Upper lobe of left lung (tissue), 6 donors: ENCODE measurements around the gene BRIX1. TPM values are rescaled to one million over a fixed set of nuclear protein-coding genes. Genes with fewer than 3 reads are reported as not detected.

ENCODE experiments used
- ATAC-seq, 2 donors: fragments of 200-7000 bp; cut with Tn5 transposase; one replicate each; pipeline ENCODE4 v1.9.1; 2022; ENCODE audit warnings: mild to moderate bottlenecking in 2 of 2, moderate library complexity in 2 of 2; ENCODE audit not compliant: low FRiP score in 2 of 2
- DNase-seq, 2 donors: peaks; one replicate each; pipeline ENCODE4 v3.0.0-alpha.2; 2019 to 2020
- H3K27ac ChIP-seq, 4 donors: fragments of 200-600 bp; sonication (generic); one replicate each; pipeline ENCODE4 v1.5.1; 2016 to 2019
- H3K27me3 ChIP-seq, 4 donors: fragments of 200-600 bp; sonication (generic); one replicate each; pipeline ENCODE4 v1.5.1; 2017 to 2019
- H3K36me3 ChIP-seq, 4 donors: fragments of 200-600 bp; sonication (generic); one replicate each; pipeline ENCODE4 v1.5.1; 2016 to 2019
- H3K4me1 ChIP-seq, 4 donors: fragments of 200-600 bp; sonication (generic); one replicate each; pipeline ENCODE4 v1.5.1; 2018 to 2019
- H3K4me3 ChIP-seq, 4 donors: fragments of 200-600 bp; sonication (generic); one replicate each; pipeline ENCODE4 v1.5.1; 2017 to 2019; ENCODE audit warnings: mild to moderate bottlenecking in 2 of 4, moderate library complexity in 1 of 4
- H3K9me3 ChIP-seq, 4 donors: fragments of 200-600 bp; sonication (generic); one replicate each; pipeline ENCODE4 v1.5.1; 2018 to 2019
- EP300 ChIP-seq, 4 donors: sonication (generic); formaldehyde crosslinking; IDR thresholded peaks; one replicate each; pipeline ENCODE4 v1.5.1; 2017; ENCODE audit warnings: antibody characterized with exemption in 4 of 4, control low read depth in 2 of 4
- POLR2A ChIP-seq, 4 donors: fragments of 450-650 bp; IDR thresholded peaks; one replicate each; pipeline ENCODE4 v1.5.1; 2016 to 2017; ENCODE audit warnings: antibody characterized with exemption in 4 of 4, mild to moderate bottlenecking in 2 of 4
- POLR2AphosphoS5 ChIP-seq, 2 donors: sonication (generic); formaldehyde crosslinking; IDR thresholded peaks; one replicate each; pipeline ENCODE4 v1.5.1; 2017; ENCODE audit warnings: antibody characterized with exemption in 2 of 2
- WGBS, 2 donors: methylation state at CpG; one replicate each; pipeline ENCODE4 v1.1.5; 2017 to 2018; 5-methylcytosine and 5-hydroxymethylcytosine counted together
- total RNA-seq, 6 donors: library from RNA; depleted of rRNA in 4 of 6; stranded (reverse); fragments of >200 nt in 4 of 6; gene quantifications; one replicate each; pipeline versions ENCODE4 v1.1.0 to v1.2.1, GENCODE V29; 2016 to 2021
- TF ChIP-seq, protein P1 (sequence below), 6 experiments: fragments of 450-650 bp in 4 of 6; fragments of 200-600 bp in 2 of 6; sonication (generic) in 2 of 6; IDR thresholded peaks; one replicate each; pipeline ENCODE4 v1.5.1; 2016 to 2019; ENCODE audit warnings: antibody characterized with exemption in 6 of 6
- donor health status: DM: no; HTN: no; CAD: no; lungs with moderate emphysema.
- donor health status: DM: no; HTN: yes; CAD: no; lungs with severe emphysema.

Gene BRIX1
- total RNA-seq, 6 donors from 2014 or later, result 7.9 to 30.4 (median 19.0) TPM

DNA sequence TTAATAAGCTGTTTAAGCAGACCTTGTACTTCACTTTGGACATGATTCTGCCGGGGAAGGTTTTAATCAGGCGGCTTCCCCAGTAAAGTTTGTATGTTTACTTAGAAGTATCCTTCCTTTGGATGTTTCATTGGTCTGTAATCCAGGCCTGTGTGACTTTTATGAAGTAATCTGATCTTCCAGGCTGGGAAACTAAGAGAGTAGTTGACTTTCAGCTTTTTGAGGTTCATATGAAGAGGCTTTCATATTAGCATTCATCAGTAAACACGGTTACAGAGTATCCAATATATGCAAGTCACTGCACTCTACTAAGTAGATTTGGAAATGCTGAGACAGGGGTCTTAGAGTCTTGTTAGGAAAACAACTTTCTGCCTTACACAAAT lies 14.9 kb downstream of the BRIX1 start:
- WGBS, 2 donors, result 0% methylated on average over 3 of the region's 3 CpGs
- H3K27ac ChIP-seq, result peak overlapping the region; percentile 89 to 98 (median 94)
- H3K27me3 ChIP-seq, result no peaks in the 10 kb centered on the region
- peak overlapping the region; percentile 66 to 93 (median 79) for H3K4me3 ChIP-seq
- no peaks in the 10 kb centered on the region for H3K9me3 ChIP-seq
- ATAC-seq (no peak), DNase-seq (no peak)
- TF ChIP-seq, protein P1, sequence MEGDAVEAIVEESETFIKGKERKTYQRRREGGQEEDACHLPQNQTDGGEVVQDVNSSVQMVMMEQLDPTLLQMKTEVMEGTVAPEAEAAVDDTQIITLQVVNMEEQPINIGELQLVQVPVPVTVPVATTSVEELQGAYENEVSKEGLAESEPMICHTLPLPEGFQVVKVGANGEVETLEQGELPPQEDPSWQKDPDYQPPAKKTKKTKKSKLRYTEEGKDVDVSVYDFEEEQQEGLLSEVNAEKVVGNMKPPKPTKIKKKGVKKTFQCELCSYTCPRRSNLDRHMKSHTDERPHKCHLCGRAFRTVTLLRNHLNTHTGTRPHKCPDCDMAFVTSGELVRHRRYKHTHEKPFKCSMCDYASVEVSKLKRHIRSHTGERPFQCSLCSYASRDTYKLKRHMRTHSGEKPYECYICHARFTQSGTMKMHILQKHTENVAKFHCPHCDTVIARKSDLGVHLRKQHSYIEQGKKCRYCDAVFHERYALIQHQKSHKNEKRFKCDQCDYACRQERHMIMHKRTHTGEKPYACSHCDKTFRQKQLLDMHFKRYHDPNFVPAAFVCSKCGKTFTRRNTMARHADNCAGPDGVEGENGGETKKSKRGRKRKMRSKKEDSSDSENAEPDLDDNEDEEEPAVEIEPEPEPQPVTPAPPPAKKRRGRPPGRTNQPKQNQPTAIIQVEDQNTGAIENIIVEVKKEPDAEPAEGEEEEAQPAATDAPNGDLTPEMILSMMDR (IDR thresholded peaks at IDR 0.05), result no peak
- TF ChIP-seq POLR2A (IDR thresholded peaks at IDR 0.05) (no peak), POLR2AphosphoS5 (IDR thresholded peaks at IDR 0.05) (no peak), EP300 (IDR thresholded peaks at IDR 0.05) (no peak)
- H3K36me3 ChIP-seq, result peaks cover 5 to 22% (median 8%) of the 10 kb centered on the region in 4 donors
- H3K4me1 ChIP-seq, result peaks cover 21 to 30% (median 24%) of the 10 kb centered on the region in 4 donors

GRCh38 chr5:34930870-34931269 lies 15.4 kb downstream of the BRIX1 start:
- ATAC-seq (no peak), DNase-seq (no peak)
- peaks cover 21 to 30% (median 24%) of the 10 kb centered on the region in 4 donors for H3K4me1 ChIP-seq
- H3K9me3 ChIP-seq, result no peaks in the 10 kb centered on the region
- H3K27me3 ChIP-seq, result no peaks in the 10 kb centered on the region
- peaks cover under 1 to 22% (median 6%) of the 10 kb centered on the region in 4 donors for H3K36me3 ChIP-seq
- no peak for TF ChIP-seq POLR2A (IDR thresholded peaks at IDR 0.05)
- no peak for TF ChIP-seq EP300 (IDR thresholded peaks at IDR 0.05)
- TF ChIP-seq, protein P1 (IDR thresholded peaks at IDR 0.05), result no peak
- TF ChIP-seq POLR2AphosphoS5 (IDR thresholded peaks at IDR 0.05), result no peak
- peak overlapping the region; percentile 89 to 98 (median 94) for H3K27ac ChIP-seq
- peak overlapping the region in 3 of 4 donors; percentile 74 to 93 (median 84) for H3K4me3 ChIP-seq
- WGBS, 2 donors, result 70 to 71% methylated on average over 4 of the region's 4 CpGs

DNA sequence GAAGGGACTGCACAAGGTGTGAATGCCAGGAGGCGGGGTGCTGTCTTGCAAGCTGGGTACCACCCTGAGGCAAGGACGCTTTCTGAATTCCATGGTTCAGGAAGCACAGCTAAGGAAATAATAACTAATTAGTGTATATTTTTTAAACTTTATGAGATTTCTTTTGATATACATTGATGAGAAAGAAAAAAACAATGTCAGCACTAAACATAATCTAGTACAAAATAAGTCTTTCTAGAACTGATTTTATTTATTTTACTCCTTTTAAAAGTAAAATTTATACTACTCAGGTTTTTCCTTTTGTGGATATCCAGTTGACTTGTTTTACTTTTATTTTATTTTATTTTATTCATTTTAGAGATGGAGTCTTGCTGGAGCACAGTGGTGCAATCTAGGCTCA lies 17.4 kb downstream of the BRIX1 start:
- TF ChIP-seq POLR2AphosphoS5 (IDR thresholded peaks at IDR 0.05), result no peak
- no peak for TF ChIP-seq EP300 (IDR thresholded peaks at IDR 0.05)
- TF ChIP-seq POLR2A (IDR thresholded peaks at IDR 0.05), result no peak
- TF ChIP-seq, protein P1 (IDR thresholded peaks at IDR 0.05), result no peak
- Histone ChIP-seq H3K9me3 (no peaks in the 10 kb centered on the region), H3K4me3 (no peak overlapping the region), H3K27me3 (no peaks in the 10 kb centered on the region), H3K36me3 (peaks cover 18 to 31% (median 22%) of the 10 kb centered on the region in 4 donors), H3K27ac (no peak overlapping the region), H3K4me1 (peaks cover 16 to 30% (median 24%) of the 10 kb centered on the region in 4 donors)
- ATAC-seq, result no peak
- DNase-seq, result no peak
- 85% methylated on average over 2 of the region's 2 CpGs for WGBS, 2 donors

- Histone ChIP-seq H3K27me3 (no peaks in the 10 kb centered on the region), H3K4me1 (no peaks in the 10 kb centered on the region), H3K9me3 (no peaks in the 10 kb centered on the region), H3K36me3 (peaks cover 43 to 94% (median 57%) of the 10 kb centered on the region in 4 donors), H3K4me3 (no peak overlapping the region), H3K27ac (no peak overlapping the region)
- ATAC-seq, result no peak
- 89 to 97% methylated on average over 3 of the region's 3 CpGs for WGBS, 2 donors
- DNase-seq, result no peak
- TF ChIP-seq, protein P1 (IDR thresholded peaks at IDR 0.05), result no peak
- TF ChIP-seq POLR2A (IDR thresholded peaks at IDR 0.05), result no peak
- TF ChIP-seq POLR2AphosphoS5 (IDR thresholded peaks at IDR 0.05), result no peak
- TF ChIP-seq EP300 (IDR thresholded peaks at IDR 0.05), result no peak
Observed at GRCh38 chr5:34941936-34942335, 26.4 kb downstream of the BRIX1 start.

DNA sequence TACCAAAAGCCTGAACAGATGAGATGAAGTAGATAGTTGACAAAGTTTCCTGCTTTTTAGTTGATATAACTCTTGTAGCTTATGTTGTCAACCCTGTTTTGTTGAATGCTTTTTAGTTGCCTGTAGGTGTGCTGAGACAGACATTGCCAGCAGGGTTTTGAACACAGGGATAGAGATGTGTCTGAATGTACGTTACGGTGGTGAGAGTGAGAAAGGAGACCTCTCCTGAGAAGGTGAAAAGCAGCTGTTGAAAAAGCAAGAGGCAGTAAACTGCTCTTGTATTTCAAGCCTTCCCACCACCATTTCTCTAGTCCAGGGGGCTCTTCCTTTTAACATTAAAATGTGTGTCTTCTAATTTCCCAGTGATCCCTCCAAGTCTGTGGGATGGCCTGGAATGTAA lies 28.5 kb downstream of the BRIX1 start:
- Histone ChIP-seq H3K4me1 (no peaks in the 10 kb centered on the region), H3K4me3 (no peak overlapping the region), H3K27me3 (no peaks in the 10 kb centered on the region), H3K27ac (no peak overlapping the region), H3K36me3 (peaks cover 23 to 89% (median 42%) of the 10 kb centered on the region in 4 donors), H3K9me3 (no peaks in the 10 kb centered on the region)
- TF ChIP-seq POLR2A (IDR thresholded peaks at IDR 0.05), result no peak
- no peak for TF ChIP-seq POLR2AphosphoS5 (IDR thresholded peaks at IDR 0.05)
- TF ChIP-seq EP300 (IDR thresholded peaks at IDR 0.05), result no peak
- TF ChIP-seq, protein P1 (IDR thresholded peaks at IDR 0.05), result no peak
- ATAC-seq (no peak), DNase-seq (no peak)
- WGBS, 2 donors, result 95 to 98% methylated on average over 2 of the region's 2 CpGs
